A204.1 (cell line): ENCODE measurements around the gene SLC38A11.
A peak's percentile ranks its signal among the peaks of the same experiment; 100 is the strongest.

ENCODE experiments used
- FAIRE-seq: peaks from 2 replicates; lab custom pipeline; 2012; peaks lifted over from hg19 to GRCh38; lab: Jason Lieb, UNC

The SLC38A11 gene

GRCh38 chr2:164969909-164970690 is 14.8 kb upstream of the SLC38A11 start:
- FAIRE-seq: no peak

DNA sequence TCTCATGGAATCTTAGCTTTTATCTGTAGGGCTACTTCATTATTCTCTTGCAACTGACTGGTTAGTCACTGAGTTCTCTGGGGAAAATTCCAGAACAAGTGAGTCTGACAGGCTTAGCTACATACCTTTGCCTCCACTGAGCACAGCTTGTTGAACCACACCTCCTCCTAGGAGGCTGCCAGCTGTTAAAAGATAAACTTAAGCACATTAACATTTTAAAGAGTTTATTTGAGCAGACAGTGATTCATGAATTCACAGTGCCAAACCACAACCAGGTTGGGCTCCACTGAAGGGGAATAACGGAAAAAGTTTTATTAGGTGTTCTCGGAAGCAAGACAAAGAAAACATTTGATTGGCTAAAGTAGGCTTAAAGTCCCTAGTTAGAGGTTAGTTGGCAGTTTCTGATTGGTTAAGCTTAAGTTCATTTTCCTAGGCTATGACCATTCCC is 12.5 kb upstream of the SLC38A11 start:
- FAIRE-seq: no peak

- FAIRE-seq: no peak
Observed at GRCh38 chr2:164967361-164967760, 12.0 kb upstream of the SLC38A11 start.

- no peak for FAIRE-seq
Observed at GRCh38 chr2:164964700-164965099, 9.4 kb upstream of the SLC38A11 start.

GRCh38 chr2:164960159-164960558 is 4.8 kb upstream of the SLC38A11 start:
- no peak for FAIRE-seq

DNA sequence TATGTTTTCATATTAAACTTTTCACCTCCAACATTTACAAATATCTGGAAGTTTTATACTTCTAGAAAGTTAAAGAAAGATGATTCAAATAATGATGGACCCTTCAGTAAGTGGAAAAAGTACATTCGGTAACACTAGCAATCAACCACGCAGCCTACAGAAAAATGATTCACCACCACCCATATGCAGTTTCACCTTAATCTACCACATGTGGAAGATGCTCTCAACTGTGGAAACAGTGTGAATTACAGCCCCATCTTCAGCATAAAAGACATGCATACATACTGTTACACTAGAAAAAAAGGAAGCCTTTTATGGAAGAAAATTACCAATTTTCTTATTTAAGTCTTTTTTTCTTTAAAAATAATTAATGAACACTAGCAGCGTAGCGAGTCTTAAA is 1.1 kb downstream of the SLC38A11 start:
- no peak for FAIRE-seq

DNA sequence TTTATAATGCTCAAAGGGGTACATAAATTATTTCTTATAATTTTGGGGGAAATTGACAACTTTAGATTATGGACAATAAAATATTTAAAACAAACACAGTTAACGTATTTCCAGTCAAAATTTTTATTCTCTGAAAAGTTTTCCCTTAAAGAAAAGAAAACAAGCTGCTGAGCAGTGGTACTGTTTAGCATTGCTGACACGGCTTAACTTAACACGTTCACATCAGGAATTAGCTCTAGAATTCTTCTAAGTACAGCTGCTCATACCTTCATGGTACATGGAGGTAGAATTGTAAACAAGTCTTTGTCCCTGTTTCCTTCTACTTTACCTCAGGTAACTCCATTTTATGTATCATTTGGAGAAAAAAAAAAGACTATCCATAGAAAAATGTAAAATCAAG is 2.0 kb downstream of the SLC38A11 start:
- no peak for FAIRE-seq

- no peak for FAIRE-seq
Observed at GRCh38 chr2:164952057-164952702, 3.1 kb downstream of the SLC38A11 start.

DNA sequence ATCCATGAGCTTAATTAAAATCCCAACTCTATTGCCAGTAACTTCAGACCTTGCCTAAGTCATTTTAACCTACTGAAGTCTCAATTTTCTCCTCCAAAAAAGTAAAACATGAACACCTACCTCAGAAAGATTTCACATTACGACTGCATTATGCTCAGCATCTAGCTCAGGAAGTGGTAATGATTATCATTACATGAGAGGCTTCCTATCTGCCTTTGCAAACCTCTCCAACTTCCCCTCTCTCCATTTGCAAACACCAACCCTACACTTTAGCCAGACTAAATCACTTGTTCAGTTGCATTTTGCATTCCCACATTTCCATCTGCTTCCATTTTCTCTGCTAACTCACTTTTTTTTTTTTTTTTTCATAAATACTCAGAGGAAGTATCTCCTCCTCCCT is 6.8 kb downstream of the SLC38A11 start:
- FAIRE-seq: no peak

DNA sequence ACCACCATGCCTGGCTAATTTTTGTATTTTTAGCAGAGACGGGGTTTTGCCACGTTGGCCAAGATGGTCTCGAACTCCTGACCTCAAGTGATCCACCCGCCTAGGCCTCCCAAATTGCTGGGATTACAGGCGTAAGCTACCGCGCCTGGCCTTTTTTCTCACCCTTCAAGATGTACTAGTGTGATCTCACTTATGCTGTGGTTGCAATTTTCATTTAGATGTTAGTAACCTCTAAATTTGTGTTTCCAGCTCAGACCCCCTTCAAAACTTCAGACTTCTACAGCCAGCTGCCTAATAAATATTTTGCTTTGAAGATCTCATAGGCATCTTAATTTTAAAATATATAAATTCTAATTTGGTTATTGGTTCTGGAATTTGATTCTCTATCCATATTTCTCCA is 8.0 kb downstream of the SLC38A11 start:
- FAIRE-seq: no peak

DNA sequence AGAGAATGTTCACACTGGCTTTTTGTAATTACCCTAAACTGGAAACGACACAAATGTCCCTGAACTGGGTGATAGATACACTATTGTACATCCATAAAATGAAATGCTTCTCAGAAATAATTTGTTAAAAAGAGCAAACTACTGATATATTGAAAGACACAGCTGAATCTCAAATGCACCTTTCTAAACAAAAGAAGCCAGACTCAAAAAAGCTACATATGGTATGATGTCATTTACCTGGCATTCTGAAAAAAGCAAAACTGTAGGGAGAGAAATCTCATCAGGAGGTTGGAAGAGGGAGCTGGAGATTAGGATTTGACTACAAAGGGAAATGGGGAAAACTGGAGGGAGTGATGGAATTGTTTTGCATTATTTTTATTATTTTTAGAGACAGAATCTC is 12.0 kb downstream of the SLC38A11 start:
- FAIRE-seq: no peak

DNA sequence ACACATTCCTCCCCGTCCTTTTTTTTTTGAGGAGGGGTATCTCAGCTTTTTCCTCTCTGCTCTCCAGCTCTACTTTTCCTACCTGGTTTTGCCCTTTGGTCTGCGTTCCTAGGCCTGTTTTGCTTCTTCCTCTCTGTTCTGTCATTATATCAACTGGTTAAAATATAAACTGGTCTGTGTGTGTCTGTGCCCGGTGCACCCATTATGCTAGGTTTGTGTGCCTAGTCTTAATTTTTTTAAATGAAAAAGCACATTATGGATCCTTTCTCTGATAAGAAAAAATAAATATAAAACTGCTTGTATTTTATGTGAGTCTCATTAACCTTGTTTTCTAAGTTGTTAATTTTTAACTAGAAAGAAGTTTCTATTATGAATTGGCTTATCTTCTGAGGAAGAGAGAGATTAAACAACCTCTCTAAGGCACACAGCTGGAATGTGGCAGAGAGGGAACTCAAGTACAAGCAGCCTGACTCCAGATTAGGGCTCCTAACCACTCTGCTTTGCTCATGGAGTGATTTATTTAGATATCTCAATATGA is 17.4 kb downstream of the SLC38A11 start:
- no peak for FAIRE-seq

DNA sequence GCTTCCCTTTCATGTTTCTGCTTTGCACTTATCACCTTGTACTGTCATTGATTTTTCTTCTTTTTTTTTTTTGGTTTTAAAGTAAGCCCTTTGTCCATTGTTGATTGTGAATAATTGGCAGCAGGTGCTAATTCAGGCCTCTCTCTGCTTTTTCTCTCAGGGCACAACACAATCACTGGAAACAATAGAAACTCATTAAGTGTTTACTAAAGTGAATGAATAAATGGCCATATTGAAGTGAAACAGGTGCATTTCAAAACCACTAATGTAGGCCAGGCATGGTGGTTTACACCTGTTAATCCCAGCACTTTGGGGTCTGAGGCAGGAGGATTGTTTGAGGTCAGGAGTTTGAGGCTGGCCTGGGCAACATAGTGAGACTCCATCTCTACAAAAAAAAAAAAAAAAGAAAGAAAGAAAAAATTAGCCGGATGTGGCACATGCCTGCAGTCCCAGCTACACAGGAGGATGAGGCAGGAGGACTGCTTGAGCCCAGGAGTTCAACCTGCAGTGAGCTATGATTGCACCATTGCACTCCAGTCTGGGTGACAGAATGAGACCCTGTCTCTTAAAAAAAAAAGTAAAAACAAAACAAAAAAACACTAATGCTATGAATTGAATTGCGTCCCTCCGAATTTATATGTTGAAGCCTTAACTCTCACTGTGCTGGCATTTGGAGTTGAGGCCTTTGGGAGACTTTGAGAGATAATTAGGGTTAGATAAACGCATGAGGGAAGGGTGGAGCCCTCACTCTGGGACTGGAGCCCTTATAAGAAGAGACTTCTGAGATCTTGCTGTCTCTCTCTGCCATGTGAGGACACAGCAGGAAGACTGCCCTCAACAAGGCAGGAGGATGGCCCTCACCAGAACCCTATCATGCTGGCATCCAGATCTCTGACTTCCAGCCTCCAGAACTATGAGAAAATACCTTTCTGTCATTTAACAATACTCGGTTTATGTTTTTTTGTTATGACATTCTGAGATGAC is 19.9 kb downstream of the SLC38A11 start:
- no peak for FAIRE-seq

DNA sequence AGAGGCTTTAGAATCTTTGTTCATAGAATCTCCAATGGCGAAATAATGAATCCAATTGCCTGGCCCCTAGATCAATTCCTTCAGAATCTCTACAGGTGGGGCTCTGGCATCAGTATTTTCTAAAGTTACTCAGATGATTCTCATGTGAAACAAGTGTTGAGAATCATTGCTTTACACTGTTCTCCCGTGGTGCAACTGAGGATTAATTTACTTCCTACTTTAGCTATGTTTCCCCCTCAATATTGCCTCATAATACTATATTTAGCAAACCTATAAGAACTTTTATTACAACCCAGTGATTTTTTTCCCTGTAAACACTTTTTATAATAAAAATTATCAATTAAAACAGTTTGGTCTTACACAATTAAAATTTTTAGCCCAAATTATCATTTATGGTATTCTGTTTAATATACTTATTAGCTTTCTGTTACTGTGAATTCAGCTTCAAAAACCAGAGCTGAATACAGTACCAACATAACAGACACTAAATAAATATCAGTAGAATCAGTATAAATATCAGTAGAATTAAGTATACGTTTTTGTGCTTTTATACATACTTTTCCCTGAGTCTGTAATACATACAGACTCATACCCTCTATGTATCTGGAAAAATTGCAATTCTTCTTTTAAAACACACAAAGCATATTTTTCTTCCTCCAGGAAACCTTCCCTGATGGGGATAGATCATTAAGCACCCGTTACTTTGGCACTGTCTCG is 20.8 kb downstream of the SLC38A11 start:
- no peak for FAIRE-seq

GRCh38 chr2:164933671-164934189 is 21.6 kb downstream of the SLC38A11 start:
- no peak for FAIRE-seq

DNA sequence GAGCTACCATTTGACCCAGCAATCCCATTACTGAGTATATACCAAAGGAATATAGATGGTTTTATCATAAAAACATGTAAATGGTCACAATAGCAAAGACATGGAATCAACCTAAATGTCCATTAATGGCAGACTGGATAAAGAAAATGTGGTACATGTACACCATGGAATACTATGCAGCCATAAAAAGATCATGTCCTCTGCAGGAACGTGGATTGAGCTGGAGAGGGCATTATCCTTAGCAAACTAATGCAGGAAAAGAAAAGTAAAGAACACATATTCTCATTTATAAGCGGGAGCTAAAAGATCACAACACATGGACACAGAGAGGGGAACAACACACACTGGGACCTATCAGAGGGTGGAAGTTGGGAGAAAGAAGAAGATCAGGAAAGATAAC is 22.9 kb downstream of the SLC38A11 start:
- FAIRE-seq: no peak

DNA sequence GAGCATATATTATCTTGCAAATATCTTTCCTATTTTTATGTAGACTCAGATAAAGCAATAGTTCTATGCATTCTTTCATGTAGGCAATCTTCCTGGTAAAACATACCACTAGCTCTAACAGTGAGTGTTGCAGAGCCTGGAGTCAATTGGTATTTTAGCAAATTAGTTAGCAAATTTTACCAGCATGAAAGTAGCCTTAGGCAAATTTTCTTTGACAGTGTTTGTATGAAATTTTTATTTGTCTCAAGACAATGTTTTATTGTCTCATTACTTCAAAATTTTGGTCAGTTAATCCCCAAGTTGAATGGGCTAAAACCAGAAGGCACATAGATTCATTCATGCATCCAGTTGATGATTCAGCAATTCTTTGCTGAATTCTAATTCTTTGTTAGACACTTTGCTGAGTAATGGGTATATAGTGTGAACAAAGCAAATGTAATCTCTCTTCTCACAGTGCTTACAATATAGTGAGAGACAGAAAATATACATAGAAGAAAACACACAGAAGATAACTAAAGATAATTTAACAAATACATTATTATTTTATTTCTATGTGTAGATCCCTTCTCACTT is 27.1 kb downstream of the SLC38A11 start:
- no peak for FAIRE-seq

- no peak for FAIRE-seq
Observed at GRCh38 chr2:164922134-164922533, 33.2 kb downstream of the SLC38A11 start.

GRCh38 chr2:164920430-164920829 is 34.9 kb downstream of the SLC38A11 start:
- no peak for FAIRE-seq

DNA sequence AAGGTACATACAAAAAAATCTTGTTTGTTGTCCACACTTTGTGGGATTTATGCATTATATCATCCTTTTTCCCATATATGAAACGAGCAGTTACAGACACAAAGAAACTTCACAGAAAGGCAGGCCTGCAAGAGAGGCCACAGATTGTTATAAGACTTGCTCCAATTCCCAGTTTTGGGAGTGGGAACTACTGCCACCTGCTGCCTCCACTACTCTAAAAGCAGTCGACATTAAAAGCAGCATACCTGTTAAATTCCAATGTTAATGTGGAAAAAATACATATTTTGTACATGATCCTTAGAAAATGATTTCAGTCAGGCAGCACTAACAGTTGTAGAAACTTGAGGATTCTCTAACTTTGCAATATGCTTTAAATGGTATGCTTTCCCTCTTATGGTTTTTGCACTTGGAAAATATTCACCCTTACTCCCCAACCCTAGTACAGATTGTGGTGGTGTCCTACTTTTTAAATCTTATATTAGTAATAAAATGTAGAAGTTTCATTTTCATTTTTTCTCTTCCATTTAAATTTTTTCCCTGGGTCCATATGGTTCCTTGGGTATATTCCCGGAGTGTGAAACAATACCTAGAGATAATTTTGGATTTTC is 37.9 kb downstream of the SLC38A11 start:
- peak; percentile 3 for FAIRE-seq

- no peak for FAIRE-seq
Observed at GRCh38 chr2:164915566-164915965, 39.8 kb downstream of the SLC38A11 start.
